GM12864 (cell line): ENCODE results near the gene CTNNB1.

Source experiments
- DNase-seq: peaks from one replicate; pipeline ENCODE4 v3.0.0-alpha.2; 2011; ENCODE audit warnings: low read depth
- H3K4me3 ChIP-seq: 2 replicates; pipeline ENCODE4 v1.5.1; 2011; ENCODE audit warnings: mild to moderate bottlenecking, low read depth, low read length, control low read depth
- TF ChIP-seq, protein P1 (sequence below): IDR thresholded peaks from 2 replicates; pipeline ENCODE4 v1.5.1; 2011; ENCODE audit warnings: low read depth, mild to moderate bottlenecking, moderate library complexity, low read length, control low read depth, inconsistent platforms; ENCODE audit errors: missing control alignments

CTNNB1 gene

DNA sequence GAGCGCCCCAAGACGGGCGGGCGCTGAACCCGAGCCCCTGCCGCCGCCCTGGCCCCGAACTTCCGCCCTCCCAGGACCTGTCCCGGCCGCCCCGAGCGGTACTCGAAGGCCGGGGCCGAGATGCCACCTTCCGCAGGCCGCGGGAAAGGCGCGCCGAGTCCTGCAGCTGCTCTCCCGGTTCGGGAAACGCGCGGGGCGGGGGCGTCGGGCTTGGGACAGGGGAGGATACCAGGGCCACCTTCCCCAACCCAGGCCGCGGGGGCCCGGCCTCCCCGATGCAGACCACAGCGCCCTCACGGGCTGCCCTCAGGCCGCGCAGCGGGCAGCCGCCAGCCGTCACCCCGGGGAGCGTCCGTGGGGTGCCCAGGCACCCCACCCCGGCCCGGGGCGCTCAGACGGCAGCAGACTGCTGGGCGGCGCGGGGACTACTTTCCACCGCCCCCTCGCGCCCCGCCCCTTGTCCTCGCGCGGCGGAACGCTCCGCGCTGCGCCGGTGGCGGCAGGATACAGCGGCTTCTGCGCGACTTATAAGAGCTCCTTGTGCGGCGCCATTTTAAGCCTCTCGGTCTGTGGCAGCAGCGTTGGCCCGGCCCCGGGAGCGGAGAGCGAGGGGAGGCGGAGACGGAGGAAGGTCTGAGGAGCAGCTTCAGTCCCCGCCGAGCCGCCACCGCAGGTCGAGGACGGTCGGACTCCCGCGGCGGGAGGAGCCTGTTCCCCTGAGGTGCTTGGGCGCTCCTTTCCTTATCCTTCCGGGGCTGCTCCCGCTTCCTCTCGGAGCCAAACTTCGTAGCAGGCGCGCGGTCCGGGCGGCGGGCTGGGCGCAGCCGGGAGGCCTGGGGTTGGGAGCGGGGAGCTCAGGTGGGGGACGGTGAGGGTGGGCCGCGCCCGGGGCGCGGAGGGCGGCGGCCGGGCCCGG, at the start of gene CTNNB1:
TSS of gene CTNNB1 (plus strand) at position 556 of the 916 bp plus-strand sequence. CDS start 24,564 bp downstream, outside the sequence.
- DNase-seq = peak; percentile 80
- TF ChIP-seq, protein P1, sequence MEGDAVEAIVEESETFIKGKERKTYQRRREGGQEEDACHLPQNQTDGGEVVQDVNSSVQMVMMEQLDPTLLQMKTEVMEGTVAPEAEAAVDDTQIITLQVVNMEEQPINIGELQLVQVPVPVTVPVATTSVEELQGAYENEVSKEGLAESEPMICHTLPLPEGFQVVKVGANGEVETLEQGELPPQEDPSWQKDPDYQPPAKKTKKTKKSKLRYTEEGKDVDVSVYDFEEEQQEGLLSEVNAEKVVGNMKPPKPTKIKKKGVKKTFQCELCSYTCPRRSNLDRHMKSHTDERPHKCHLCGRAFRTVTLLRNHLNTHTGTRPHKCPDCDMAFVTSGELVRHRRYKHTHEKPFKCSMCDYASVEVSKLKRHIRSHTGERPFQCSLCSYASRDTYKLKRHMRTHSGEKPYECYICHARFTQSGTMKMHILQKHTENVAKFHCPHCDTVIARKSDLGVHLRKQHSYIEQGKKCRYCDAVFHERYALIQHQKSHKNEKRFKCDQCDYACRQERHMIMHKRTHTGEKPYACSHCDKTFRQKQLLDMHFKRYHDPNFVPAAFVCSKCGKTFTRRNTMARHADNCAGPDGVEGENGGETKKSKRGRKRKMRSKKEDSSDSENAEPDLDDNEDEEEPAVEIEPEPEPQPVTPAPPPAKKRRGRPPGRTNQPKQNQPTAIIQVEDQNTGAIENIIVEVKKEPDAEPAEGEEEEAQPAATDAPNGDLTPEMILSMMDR = no peak

DNA sequence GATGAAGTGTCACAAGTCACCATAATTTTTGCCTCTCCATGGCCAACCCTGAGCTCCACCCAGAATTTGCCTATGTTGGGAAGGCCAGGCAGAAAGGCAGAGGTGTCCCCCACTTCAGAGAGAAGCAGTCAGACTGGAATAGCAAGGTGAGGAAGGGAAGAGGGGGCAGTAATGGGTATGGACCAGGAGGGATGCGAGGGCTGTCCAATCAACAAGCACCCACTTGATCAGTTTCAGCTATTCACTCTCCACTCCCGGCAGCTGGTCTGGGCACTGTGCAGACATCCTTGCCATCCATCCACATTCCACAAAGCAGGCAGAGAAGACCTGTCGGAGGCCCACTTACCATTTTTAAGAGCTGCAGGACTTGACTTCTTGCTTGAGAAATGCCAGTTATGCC, 43.5 kb upstream of the CTNNB1 start:
- no peak overlapping the region for H3K4me3 ChIP-seq
- TF ChIP-seq, protein P1 = no peak
- DNase-seq = no peak

More for the DNA sequence above, at the start of gene CTNNB1:
- H3K4me3 ChIP-seq = peak within 1 kb of the TSS; percentile 100

DNA sequence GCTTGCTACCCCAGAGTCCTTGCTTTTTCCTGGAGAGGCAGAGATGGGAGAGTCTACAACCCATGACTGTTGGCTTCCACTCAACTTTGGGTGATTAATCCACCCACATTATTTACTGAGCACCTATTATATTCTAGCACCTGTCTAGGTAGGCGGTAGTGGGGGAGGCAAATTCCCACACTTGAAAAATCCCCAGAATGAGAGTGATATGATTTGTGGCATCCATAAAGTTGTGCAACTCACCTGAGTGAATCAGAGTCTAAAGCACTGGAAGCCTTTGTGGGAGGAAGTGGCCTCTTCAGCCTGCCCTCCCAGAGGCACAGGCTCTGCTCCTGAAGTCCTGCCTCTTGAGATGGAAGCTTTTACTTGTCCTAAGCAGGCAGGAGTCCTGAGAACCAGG, 40.4 kb upstream of the CTNNB1 start:
- no peak overlapping the region for H3K4me3 ChIP-seq
- TF ChIP-seq, protein P1 = no peak
- no peak for DNase-seq

DNA sequence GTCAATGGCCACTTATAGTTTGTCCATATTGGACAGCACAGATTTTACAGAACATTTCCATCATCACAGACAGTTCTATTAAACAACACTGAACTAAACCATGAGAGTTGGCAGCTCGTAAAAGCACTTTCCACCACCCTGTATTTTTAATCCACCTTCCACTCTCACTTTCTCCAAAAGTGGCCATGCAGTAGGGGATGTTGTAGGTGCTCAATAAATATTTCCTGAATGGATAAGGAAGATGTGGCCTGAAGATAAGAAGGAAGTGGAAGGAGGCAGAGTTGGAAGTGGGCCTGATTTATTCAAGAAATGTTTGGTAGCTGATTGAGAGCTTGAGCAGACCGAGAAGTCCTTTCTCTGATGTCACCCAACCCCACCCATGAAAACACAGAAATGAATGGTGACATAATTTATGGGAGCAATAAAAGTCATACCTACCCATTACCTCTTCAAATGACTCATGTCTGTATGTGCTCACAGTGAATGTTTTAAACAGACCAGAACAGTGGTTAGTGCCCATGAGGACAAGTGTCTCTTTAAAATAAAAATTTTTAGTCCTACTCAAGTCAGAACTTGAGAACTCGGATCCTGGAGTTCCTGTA, 39.6 kb upstream of the CTNNB1 start:
- TF ChIP-seq, protein P1 = no peak
- H3K4me3 ChIP-seq = no peak overlapping the region
- no peak for DNase-seq

DNA sequence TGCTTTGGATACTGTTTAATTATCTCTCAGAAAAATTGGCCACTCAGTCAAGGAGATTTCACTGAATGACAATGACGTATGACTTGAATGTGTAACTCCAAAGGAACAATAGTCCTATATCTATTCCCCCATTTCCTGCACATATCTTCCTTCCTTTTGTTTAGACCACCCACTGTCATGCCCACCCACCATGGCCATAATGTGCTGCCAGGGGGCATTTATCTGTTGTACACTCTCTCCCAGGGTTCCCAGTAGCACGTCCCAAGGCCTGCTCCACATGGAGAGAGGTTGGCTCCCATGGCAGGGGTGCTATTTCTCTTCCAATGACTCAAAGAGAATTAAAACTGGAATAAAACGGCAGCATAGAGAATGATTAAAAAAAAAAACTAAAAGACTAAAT, 36.8 kb upstream of the CTNNB1 start:
- no peak for DNase-seq
- TF ChIP-seq, protein P1 = no peak
- H3K4me3 ChIP-seq = no peak overlapping the region

DNA sequence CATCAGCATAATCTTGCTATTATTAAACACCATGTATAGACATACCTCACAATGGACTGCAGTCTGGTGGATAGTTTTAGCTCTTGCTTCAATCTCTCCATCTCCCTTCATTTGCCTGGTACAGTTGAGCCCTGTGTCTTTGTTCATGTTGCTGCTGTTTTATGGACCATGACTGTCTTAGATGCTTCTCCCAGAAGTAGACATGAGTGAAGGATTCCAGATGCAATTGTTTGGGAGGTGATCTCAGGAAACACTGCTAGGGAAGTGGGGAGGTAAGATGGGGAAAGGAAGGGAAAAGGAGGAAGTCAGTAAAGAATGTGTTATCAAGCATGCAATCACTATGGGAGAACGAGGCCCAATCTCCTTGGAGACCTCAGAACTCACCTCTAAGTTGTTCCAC, 36.3 kb upstream of the CTNNB1 start:
- no peak for DNase-seq
- TF ChIP-seq, protein P1 = no peak
- no peak overlapping the region for H3K4me3 ChIP-seq
